Measurements from ENCODE around the gene KLHL1. TPM values are rescaled to one million over a fixed set of nuclear protein-coding genes. Genes with fewer than 3 reads are reported as not detected.

The KLHL1 gene
- total and polyA plus RNA-seq, 9 of the 15 experiments (the other 6 are each of a cell fraction or from before 2014, with no cell fraction given): not detected

DNA sequence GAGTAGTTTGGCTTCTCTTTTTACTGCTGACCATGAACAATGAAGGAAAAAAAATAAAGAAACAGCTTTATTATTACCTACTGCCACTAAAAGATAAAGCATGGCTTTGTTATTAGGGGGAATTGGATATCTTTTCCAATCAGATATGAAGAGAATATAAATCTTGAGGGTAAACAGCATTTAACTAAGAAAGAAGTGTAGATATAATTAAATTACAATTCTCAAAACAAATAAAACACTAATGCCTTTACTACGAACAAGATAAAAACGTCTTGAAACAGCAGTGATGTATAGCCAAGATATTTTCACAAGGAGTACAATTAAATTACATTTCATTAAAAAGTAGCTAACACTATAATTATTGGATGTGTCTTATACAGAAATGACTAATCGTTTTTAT lies 426.5 kb downstream of the KLHL1 start:
- FAIRE-seq: no peak
- Histone ChIP-seq H3K9me1 (ENCODE audit: control insufficient read depth, insufficient read depth, low read length) (no peaks in the 10 kb centered on the region), H3K27me3 (ENCODE audit: control insufficient read depth in 2 of 2, insufficient read depth in 2 of 2, low read length in 2 of 2) (no peaks in the 10 kb centered on the region), H3K27ac (ENCODE audit: extremely low read depth, low read depth, low read length) (no peak overlapping the region), H3K36me3 (ENCODE audit: control insufficient read depth, insufficient read depth, low read length) (no peaks in the 10 kb centered on the region), H2AFZ (ENCODE audit: low read depth, low read length) (no peak overlapping the region), H3K4me3 (peak overlapping the region; percentile 24; the same call in 1 of the 2 replicates), H3K9ac (ENCODE audit: insufficient read depth in 1 of 2, low read depth in 2 of 2, low read length in 2 of 2) (peak overlapping the region in 1 of 2 experiments; percentile 51; a peak in 2 of 4 replicates), H3K79me2 (ENCODE audit: control insufficient read depth, insufficient read depth, low read length) (peaks cover 4% of the 10 kb centered on the region; the same call in 1 of the 3 replicates), H4K20me1 (replicated peaks; ENCODE audit: control insufficient read depth, insufficient read depth, low read length) (no peaks in the 10 kb centered on the region), H3K9me3 (replicated peaks; ENCODE audit: control insufficient read depth, insufficient read depth, low read depth, low read length) (no peaks in the 10 kb centered on the region), H3K4me1 (replicated peaks in 1 of 2; ENCODE audit: control insufficient read depth in 2 of 2, insufficient read depth in 2 of 2, low read length in 2 of 2) (no peaks in the 10 kb centered on the region), H3K4me2 (ENCODE audit: insufficient read depth, low read length) (no peak overlapping the region)
- POLR2A ChIA-PET: no interaction called here
- in situ Hi-C loops (cut with MboI): no loop called here
- no TSS peak for BruUV-seq (replicated peaks)
- no peak for DNase-seq (ENCODE audit: extremely low read depth in 1 of 4, low spot score in 3 of 4)
- 0% methylated on average over 3 of the region's 3 CpGs for WGBS (ENCODE audit: insufficient coverage, low coverage, missing lambda C conversion rate)
- CTCF ChIA-PET (ENCODE audit: low intra/inter-chr PET ratio): no interaction called here
- ATAC-seq: no peak
- intact Hi-C loops (cut with micrococcal nuclease): no loop called here
- no peak for TF ChIP-seq DLX4 (CRISPR knock-in tag; IDR thresholded peaks at IDR 0.05)
- no peak for TF ChIP-seq BRF2 (IDR thresholded peaks at IDR 0.05; ENCODE audit: borderline replicate concordance, insufficient read depth, insufficient read length)
- TF ChIP-seq, protein P1, sequence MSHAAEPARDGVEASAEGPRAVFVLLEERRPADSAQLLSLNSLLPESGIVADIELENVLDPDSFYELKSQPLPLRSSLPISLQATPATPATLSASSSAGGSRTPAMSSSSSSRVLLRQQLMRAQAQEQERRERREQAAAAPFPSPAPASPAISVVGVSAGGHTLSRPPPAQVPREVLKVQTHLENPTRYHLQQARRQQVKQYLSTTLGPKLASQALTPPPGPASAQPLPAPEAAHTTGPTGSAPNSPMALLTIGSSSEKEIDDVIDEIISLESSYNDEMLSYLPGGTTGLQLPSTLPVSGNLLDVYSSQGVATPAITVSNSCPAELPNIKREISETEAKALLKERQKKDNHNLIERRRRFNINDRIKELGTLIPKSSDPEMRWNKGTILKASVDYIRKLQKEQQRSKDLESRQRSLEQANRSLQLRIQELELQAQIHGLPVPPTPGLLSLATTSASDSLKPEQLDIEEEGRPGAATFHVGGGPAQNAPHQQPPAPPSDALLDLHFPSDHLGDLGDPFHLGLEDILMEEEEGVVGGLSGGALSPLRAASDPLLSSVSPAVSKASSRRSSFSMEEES (CRISPR knock-in tag; IDR thresholded peaks at IDR 0.05): no peak
- TF ChIP-seq, protein P2, sequence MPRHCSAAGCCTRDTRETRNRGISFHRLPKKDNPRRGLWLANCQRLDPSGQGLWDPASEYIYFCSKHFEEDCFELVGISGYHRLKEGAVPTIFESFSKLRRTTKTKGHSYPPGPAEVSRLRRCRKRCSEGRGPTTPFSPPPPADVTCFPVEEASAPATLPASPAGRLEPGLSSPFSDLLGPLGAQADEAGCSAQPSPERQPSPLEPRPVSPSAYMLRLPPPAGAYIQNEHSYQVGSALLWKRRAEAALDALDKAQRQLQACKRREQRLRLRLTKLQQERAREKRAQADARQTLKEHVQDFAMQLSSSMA (CRISPR knock-in tag; IDR thresholded peaks at IDR 0.05): no peak
- TF ChIP-seq FIP1L1 (IDR thresholded peaks at IDR 0.05; ENCODE audit: low read depth, low read length, poor library complexity, severe bottlenecking): no peak
- no peak for TF ChIP-seq MCM5 (IDR thresholded peaks at IDR 0.05; ENCODE audit: low read depth)
- TF ChIP-seq, protein P3, sequence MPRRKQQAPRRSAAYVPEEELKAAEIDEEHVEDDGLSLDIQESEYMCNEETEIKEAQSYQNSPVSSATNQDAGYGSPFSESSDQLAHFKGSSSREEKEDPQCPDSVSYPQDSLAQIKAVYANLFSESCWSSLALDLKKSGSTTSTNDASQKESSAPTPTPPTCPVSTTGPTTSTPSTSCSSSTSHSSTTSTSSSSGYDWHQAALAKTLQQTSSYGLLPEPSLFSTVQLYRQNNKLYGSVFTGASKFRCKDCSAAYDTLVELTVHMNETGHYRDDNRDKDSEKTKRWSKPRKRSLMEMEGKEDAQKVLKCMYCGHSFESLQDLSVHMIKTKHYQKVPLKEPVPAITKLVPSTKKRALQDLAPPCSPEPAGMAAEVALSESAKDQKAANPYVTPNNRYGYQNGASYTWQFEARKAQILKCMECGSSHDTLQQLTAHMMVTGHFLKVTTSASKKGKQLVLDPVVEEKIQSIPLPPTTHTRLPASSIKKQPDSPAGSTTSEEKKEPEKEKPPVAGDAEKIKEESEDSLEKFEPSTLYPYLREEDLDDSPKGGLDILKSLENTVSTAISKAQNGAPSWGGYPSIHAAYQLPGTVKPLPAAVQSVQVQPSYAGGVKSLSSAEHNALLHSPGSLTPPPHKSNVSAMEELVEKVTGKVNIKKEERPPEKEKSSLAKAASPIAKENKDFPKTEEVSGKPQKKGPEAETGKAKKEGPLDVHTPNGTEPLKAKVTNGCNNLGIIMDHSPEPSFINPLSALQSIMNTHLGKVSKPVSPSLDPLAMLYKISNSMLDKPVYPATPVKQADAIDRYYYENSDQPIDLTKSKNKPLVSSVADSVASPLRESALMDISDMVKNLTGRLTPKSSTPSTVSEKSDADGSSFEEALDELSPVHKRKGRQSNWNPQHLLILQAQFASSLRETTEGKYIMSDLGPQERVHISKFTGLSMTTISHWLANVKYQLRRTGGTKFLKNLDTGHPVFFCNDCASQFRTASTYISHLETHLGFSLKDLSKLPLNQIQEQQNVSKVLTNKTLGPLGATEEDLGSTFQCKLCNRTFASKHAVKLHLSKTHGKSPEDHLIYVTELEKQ (CRISPR knock-in tag; IDR thresholded peaks at IDR 0.05): no peak
- TF ChIP-seq KDM4B (IDR thresholded peaks at IDR 0.05; ENCODE audit: borderline replicate concordance in 2 of 2, low read depth in 1 of 2): no peak
- TF ChIP-seq KAT2B (IDR thresholded peaks at IDR 0.05; ENCODE audit: low read depth, low read length): no peak
- no peak for TF ChIP-seq RBM25 (IDR thresholded peaks at IDR 0.05; ENCODE audit: low read depth, low read length, severe bottlenecking)
- no peak for TF ChIP-seq PTTG1 (tag; IDR thresholded peaks at IDR 0.05; ENCODE audit: low read depth)
